Endothelial cell of hepatic sinusoid (primary cell): Measurements from ENCODE around the gene TMEM253.

Experiments used
- in situ Hi-C: cut with HindIII; loops from 2 replicates; pipeline ENCODE4 v1.10.0; 2017; ENCODE audit warnings: low sequenced_read_pairs

TMEM253 gene

GRCh38 chr14:21070610-21071224 lies 30.1 kb upstream of the TMEM253 start:
- in situ Hi-C loops: no loop called here

- in situ Hi-C loops: no loop called here
Observed at GRCh38 chr14:21071225-21072030, 29.4 kb upstream of the TMEM253 start.

GRCh38 chr14:21072031-21072473 lies 28.8 kb upstream of the TMEM253 start:
- in situ Hi-C loops: no loop called here

GRCh38 chr14:21072781-21073339 lies 28.0 kb upstream of the TMEM253 start:
- in situ Hi-C loops: no loop called here

GRCh38 chr14:21073921-21074320 lies 26.9 kb upstream of the TMEM253 start:
- in situ Hi-C loops: no loop called here

GRCh38 chr14:21074398-21075272 lies 26.2 kb upstream of the TMEM253 start:
- in situ Hi-C loops: no loop called here

GRCh38 chr14:21075719-21076437 lies 25.0 kb upstream of the TMEM253 start:
- in situ Hi-C loops: no loop called here

- in situ Hi-C loops: no loop called here
Observed at GRCh38 chr14:21077672-21078071, 23.2 kb upstream of the TMEM253 start.

- in situ Hi-C loops: no loop called here
Observed at GRCh38 chr14:21078287-21078686, 22.6 kb upstream of the TMEM253 start.

- in situ Hi-C loops: no loop called here
Observed at GRCh38 chr14:21078726-21079125, 22.1 kb upstream of the TMEM253 start.

- in situ Hi-C loops: no loop called here
Observed at GRCh38 chr14:21081521-21082142, 19.2 kb upstream of the TMEM253 start.

- in situ Hi-C loops: no loop called here
Observed at GRCh38 chr14:21083565-21084325, 17.1 kb upstream of the TMEM253 start.

- in situ Hi-C loops: no loop called here
Observed at GRCh38 chr14:21084396-21084795, 16.5 kb upstream of the TMEM253 start.

- in situ Hi-C loops: no loop called here
Observed at GRCh38 chr14:21084998-21085853, 15.6 kb upstream of the TMEM253 start.

GRCh38 chr14:21086908-21087293 lies 14.0 kb upstream of the TMEM253 start:
- in situ Hi-C loops: no loop called here

- in situ Hi-C loops: no loop called here
Observed at GRCh38 chr14:21087294-21088091, 13.4 kb upstream of the TMEM253 start.

GRCh38 chr14:21088687-21089086 lies 12.2 kb upstream of the TMEM253 start:
- in situ Hi-C loops: no loop called here

GRCh38 chr14:21089271-21089670 lies 11.6 kb upstream of the TMEM253 start:
- in situ Hi-C loops: no loop called here
